ENCODE measurements around the gene CD34.

The CD34 gene

DNA sequence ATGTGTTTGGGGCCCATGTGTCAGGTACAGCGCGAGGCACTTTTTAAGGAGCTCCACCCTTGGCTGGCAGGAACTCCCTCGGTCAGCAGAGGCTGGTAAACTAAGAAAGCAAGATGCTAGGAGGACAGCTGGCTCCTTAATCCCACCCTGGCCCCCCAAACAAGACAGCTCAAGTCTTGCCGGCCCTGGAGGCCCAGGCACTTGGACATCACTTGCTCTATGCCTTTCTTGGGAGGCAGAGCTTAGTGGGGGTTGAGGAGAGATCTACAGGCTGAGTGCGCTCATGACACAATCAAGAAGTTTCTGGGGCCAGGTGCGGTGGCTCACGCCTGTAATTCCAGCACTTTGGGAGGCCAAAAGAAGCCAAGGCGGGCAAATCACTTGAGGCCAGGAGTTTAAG is 78.1 kb downstream of the CD34 start:
- no peak for DNase-seq (ENCODE audit: low read depth in 2 of 2)

DNA sequence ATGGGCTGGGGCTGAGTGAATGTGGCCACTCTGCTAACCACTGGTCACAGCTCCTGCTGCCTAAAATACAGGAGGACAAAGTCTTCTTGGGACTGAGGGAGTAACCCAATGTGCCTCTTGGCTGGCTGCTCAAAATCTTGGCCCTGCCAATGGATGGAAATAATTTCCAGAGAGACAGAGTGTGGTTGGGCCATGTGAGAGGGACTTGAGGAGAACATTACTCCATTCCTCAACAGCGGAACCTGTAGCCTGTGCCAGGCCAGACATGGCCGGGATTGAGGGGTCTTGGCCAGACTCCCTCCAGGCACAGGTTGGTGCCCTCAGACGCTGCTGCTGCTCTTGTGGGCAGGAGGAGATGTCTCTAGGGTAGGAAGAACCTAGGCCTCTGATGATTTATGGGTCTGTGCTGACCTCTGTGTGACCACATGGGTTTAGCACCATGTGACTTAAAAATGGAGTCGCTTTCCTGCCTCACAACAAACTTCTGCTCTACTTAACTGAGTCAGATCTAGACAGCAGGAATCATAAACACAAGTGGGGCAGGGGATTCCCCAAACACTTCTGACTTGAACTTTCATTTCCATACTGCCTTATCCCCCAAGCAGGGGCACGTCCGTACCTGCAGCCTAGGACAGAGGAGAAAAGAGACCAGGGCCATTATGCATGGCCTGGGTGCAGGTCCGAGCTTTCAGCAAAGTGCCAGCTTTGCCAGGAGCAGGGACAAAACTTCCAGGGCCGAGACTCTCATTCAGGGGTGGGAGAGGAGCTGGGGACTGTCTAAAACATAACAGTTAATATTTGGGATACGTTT is 79.2 kb downstream of the CD34 start:
- DNase-seq (ENCODE audit: low read depth in 2 of 2) = peak in 1 of 2 experiments; percentile 22
